Frontal cortex (tissue), 4 donors: ENCODE data around the gene ZBTB49. TPM values are rescaled to one million over a fixed set of nuclear protein-coding genes. Genes with fewer than 3 reads are reported as not detected.

ENCODE experiments used
- DNase-seq, 2 donors: peaks; one replicate each; pipeline ENCODE4 v3.0.0; 2012; ENCODE audit warnings: low spot score in 2 of 2
- FAIRE-seq: peaks from 2 replicates; lab custom pipeline; 2012; peaks lifted over from hg19 to GRCh38; lab: Jason Lieb, UNC
- total RNA-seq: library from RNA; depleted of rRNA; stranded (reverse); fragments of >200 nt; gene quantifications from one replicate; pipeline ENCODE4 v1.2.3, GENCODE V29; 2014
- donor health status: control.
- donor health status: control.
- donor health status: control.

The ZBTB49 gene
- total RNA-seq, 1 donor from 2014 or later, result 8.6 TPM

DNA sequence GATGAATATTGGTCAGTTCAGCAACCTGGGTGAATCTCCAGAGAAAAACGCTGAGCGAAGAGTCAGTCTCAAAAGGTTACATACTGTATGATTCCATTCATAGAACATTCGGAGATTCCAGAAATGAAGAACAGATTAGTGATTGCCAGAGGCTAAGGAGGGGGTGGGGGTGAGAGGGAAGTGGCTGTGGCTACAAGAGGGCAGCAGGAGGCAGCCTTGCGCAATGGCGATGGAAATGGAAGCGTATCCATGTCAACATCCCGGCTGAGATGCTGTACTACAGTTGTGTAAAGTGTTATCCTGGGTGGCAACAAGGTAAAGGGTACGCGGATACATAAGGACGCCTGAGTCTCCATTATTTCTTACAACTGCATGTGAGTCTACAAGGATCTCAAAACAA is 18.1 kb upstream of the ZBTB49 start:
- no peak for FAIRE-seq
- no peak for DNase-seq

DNA sequence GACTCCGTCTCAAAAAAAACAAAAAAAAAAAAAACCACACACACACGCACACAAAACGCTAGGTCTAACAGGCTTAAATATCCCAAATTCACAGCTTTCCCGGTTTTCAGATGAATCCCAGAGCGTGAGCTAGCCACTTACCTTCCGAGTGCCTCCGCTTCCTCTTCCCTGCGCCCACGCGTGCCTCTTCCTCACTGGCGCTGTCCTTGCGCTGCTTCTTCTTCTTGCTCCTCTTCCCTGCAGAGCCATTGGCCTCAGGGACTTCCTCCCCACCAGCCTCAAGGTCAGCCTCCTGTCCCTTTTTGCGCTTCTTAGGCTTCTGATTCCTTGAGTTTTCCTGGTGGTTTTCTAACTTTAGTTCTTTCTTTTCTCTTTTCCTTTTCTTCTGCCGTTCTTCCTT is 15.8 kb upstream of the ZBTB49 start:
- DNase-seq (no peak), FAIRE-seq (no peak)

DNA sequence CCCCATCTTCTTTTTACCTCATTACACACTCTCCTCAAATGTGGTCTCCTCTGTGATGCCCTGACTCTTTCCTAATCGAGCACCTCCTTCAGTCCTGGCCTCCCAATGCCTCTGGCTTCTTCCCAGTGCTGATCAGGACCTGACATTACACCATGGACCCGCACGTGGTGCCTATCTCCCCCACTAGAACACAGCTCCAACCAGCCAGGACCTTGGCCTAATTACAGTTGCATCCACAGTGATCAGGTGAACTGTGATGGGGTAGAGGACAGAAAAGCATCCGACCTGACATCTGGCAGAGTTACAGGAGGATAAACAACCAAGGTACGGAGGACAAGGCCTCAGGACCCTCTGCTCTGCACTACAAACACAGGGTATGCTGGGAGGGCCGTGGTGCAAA is 12.5 kb upstream of the ZBTB49 start:
- no peak for FAIRE-seq
- DNase-seq, result no peak

DNA sequence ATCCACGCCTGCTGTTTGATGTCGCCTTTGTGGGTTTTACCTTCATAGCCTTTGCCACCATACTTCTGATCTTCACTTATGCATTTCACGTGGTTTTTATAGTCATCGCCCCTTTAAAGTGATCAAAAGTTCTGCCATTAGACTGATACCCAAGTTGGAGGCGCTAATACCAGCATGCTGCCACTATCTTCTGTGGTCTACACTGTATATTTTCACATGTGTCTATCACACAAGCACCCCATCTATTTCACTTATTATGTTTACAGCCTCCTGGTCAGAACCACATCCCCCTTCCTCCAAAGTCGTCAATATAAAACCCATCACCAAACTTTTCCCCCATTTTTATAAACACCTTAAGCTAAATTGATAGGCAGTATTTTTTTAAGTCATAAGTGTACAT is 8.3 kb upstream of the ZBTB49 start:
- no peak for FAIRE-seq
- no peak for DNase-seq

DNA sequence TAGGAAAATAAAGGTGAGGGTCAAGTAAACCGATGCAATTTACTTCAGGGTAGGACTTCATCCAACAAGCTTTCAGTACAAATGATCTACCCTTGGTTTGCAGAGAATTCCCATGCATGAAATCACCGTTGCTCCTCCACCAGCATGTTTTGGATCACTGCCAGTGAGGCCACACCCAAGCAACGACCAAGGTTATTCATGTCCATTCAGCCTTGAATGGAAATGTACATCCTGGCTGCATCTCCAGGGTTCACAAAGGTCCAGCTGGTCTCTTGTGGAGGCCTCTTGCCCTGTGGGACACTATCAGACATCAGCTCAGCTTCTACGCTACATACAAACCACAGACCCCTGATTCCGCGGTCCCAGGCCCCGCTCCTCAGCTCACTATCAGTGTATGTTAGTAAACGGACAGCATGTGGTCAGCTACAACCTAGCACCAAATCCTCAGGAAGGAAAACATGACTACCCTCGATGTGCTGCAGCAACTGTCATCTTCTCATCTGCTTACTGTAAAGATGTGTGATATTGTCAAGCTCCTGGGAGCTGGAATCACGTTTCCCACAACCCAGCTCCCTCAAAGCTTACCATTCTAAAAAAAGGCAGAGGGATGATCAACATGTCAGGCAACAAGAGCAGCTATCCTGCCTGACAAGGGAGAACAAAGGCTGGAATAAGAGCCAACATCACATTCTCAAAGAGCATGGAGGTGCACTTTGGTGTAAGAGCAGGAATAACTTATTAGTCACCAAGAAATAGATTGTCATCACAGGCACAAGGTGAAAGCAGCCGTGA is 5.0 kb upstream of the ZBTB49 start:
- DNase-seq, result no peak
- FAIRE-seq, result no peak

DNA sequence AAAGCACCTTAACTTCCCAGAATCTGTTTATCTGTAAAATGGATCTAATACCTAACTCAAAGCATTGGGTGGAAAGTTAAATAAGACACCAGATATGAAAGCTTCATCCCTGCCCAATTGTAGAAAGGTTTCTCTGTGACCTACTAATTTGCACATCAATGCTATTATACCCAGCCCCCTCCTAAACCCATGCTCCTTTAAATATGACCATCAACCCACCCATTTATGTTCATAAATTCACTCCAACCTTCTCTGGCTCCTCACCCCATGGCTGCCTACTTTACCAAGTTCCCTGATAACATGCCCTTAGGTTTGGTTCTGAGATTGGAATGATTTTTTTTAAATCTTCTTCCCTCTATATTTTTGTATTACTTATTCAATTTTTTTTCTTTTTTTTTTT is 2.0 kb upstream of the ZBTB49 start:
- DNase-seq (no peak), FAIRE-seq (no peak)

DNA sequence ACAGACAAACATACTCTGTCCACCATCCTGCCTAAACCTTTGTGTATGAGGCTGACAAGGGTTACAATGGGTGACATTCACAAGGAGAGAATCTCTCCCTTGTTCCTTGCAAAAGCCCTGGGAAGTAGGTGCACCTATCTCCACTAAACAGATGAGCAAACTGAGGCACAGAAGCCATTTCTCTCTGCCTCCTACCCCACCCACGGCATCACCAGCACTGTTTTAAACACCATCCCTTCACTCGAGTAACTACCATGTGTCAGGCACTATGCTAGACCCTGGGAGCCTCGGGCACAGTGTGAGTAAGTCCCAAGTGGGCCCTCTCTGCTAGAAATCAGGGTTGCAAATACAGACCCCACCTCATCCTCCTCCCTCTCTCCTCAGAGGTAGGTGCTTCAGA is 996 bp upstream of the ZBTB49 start:
- no peak for FAIRE-seq
- DNase-seq, result no peak

DNA sequence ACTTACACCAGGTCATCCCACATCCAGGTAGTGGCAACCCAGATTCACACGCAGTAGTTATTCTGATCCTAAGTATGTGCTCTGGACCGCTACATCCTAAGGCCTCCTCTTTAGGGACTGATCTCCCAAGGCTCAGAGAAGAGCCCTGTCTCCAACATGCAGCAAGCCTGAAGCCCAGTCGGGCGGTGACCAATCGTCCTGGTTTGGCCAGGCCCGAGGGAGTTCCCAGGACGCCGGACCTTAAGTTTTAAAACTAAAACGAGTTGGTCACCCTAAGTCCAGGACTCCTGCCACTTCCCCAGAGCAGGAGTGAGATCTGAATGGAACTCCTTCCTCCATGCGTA is 482 bp upstream of the ZBTB49 start:
- DNase-seq (no peak), FAIRE-seq (no peak)

DNA sequence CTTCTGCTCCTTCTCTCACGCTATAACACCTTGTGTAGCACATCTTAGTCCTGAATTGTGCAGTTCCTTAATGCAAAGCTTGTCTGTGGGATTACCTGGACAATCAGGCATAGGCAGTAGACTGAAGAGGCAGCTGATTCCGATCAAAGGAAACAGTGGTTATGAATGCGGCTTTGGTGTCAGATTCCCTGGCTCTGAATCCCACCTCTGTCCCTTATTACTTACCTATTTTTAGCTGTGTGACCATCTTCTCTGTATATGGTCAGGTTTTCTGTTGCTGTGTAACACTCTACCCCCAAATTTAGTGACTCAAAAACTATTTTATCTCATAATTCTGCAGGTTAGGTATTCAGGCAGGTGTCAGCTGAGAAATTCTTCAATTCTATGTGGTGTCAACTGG is 3.2 kb downstream of the ZBTB49 start:
- FAIRE-seq (no peak), DNase-seq (no peak)

DNA sequence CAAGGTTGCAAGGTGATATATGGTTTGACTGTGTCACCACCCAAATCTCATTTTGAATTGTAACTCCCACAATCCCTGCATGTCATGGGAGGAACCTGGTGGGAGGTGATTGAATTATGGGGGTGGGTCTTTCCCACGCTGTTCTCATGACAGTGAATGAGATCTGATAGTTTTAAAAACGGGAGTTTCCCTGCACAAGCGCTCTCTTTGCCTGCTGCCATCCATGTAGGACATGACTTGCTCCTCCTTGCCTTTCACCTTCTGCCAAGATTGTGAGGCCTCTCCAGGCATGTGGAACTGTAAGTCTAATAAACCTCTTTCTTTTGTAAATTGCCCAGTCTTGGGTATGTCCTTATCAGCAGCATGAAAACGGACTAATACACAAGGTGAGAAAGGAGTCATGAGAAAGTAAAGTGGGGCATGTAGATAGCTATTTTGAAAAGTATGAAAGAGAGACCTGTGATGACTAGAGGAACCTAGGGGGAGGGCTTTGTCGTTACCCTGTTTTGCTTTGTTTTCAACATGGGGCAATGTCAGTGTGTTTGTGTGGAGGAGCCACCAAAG is 6.3 kb downstream of the ZBTB49 start:
- DNase-seq, result no peak
- no peak for FAIRE-seq

DNA sequence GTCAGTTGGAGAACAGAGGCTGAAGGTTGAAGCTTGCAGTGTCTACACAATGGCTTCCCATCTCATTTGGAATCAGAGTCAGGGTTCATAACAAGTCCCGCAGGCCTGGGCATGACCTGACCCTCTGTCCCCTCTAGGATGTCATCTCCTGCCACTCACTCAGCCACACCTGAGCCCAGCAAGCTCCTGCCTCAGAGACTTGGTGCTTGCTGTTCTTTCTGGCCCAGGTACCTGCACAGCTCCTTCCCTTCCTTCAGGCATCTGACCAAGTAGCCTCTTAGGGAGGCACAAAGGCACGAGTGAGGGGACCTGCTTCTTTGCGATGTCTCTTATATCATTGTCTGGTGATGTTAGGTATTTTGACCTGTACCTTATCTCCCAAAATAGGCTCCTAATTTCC is 9.0 kb downstream of the ZBTB49 start:
- DNase-seq (no peak), FAIRE-seq (no peak)

DNA sequence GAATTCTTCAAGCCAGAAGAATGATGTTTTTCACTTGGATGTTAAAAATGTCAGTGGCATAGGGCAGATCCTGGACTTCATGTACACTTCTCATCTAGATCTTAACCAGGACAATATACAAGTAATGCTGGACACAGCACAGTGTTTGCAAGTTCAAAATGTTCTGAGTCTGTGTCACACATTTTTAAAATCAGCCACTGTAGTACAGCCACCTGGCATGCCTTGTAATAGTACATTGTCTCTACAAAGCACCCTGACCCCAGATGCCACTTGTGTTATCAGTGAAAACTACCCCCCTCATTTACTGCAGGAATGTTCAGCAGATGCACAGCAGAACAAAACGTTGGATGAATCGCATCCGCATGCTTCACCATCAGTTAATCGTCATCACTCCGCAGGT is 11.9 kb downstream of the ZBTB49 start:
- DNase-seq (no peak), FAIRE-seq (no peak)

DNA sequence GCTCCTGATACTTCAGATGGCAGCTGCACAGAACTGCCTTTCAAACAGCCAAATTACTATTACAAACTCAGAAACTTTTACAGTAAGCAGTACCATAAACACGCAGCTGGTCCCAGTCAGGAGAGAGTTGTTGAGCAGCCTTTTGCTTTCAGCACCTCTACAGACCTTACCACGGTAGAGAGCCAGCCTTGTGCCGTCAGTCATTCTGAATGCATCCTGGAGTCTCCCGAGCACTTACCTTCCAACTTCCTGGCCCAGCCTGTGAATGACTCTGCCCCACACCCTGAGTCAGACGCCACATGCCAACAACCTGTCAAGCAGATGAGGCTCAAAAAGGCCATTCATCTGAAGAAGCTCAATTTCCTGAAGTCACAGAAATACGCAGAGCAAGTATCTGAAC is 12.4 kb downstream of the ZBTB49 start:
- DNase-seq (no peak), FAIRE-seq (no peak)

DNA sequence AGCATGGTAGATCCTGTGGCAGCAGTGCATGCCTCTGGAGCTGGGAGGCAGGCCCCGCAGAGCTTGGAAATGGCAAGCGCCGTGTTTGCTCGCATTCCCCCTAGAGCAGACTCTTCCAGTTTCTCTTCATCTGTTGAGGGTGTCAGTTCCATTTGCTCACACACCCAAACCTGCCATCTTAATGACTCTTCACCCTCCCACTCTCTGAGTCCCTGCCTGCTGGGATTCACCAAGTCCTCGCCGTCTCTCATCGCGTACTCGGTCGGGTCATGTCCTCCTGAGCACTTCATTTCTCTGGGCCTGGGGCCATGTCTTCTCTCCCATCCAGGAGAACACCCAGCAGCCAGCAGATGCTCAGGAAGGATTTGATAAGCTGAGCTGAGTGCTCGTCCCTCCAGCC is 16.9 kb downstream of the ZBTB49 start:
- DNase-seq (no peak), FAIRE-seq (no peak)

DNA sequence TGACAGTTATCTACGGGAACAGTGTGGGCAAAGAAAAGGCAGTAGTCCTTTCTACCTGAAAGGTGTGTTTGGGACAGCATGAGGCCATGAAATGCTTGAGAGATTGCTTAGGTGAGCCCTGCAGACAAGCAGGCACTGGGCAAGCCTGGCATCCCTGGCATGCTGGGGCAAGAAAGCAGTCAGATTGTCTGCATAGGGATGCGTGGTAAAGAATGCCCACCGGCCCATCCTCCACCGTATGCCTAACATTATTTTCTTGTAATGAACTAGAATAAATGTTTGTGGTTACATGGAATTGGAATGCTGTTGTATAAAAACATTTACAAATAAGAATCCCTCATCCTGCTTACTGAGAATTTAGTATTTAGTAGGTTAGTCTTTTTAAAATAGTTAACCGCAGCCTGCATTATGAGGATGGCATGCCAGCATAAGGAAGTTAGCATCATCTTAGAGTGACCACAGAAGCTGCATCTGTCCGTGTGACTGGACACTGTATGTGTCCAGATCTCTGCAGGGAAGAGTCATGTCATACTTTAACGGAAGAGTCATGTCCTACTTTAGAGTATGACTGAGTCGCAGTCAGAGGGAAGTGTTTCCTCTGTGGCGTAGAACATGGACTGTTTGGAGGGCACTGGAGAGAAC is 18.9 kb downstream of the ZBTB49 start:
- DNase-seq, result no peak
- no peak for FAIRE-seq

DNA sequence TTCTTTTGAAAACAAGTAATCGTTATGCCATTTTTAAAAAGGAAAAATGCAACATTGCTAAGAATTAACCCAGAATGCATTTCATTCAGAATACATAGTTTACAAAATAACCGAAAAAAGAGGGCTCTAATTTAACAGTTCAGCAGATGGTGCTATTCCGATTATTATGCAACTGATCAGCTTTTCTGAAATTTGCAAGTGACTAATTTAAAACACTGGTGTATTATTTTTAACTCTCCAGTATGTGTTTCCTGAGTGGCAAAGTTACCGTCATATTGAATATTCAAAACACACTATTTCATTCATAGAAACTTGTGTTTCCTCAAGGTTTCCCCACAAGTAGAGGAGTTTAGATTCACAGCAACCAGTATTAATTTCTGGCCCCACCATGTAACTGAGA is 21.1 kb downstream of the ZBTB49 start:
- no peak for FAIRE-seq
- DNase-seq, result no peak

DNA sequence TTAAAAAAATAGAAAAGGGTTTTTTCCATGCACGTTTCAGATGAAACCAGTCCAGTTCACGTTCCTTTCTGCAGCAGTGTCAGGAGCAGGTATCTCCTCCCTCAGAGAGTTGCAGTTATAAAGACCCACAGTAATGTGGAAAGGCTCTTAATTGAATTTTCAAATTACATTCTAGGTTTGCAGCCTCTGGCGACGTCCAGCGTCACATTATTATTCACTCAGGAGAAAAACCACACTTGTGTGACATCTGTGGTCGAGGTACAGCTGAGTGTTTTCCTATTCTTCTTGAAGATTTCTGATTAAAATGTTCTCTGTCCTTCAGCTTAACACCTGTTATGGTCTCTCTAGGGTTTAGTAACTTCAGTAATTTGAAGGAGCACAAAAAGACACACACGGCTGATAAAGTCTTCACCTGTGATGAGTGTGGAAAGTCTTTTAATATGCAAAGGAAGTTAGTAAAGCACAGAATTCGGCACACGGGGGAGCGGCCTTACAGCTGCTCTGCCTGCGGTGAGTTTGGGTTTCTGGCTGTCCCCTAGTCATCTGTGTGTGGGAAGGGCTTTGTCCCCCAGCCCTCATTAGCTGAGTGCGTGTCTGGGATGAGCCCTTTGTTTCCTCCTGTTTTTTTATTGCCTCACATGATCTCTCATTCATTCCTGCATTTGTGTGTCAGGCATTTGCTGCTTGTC is 25.6 kb downstream of the ZBTB49 start:
- FAIRE-seq (no peak), DNase-seq (no peak)

DNA sequence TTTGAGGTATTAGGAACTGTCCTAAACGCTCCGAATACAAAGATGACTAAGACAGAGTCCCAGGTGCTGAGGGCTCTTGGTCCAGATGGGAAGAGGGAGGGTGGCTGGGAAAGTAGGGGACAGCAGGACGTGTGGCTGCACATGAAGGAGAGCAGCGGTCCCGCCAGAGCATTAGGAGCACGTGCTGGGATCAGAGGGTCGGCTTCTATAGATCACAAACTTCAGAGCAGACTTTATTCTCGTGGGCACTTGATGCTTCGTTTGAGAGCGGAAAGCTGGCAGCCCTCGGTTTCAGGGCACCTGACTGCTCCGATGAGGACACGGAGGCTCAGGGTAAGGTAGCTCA is 26.1 kb downstream of the ZBTB49 start:
- FAIRE-seq, result no peak
- DNase-seq, result no peak

DNA sequence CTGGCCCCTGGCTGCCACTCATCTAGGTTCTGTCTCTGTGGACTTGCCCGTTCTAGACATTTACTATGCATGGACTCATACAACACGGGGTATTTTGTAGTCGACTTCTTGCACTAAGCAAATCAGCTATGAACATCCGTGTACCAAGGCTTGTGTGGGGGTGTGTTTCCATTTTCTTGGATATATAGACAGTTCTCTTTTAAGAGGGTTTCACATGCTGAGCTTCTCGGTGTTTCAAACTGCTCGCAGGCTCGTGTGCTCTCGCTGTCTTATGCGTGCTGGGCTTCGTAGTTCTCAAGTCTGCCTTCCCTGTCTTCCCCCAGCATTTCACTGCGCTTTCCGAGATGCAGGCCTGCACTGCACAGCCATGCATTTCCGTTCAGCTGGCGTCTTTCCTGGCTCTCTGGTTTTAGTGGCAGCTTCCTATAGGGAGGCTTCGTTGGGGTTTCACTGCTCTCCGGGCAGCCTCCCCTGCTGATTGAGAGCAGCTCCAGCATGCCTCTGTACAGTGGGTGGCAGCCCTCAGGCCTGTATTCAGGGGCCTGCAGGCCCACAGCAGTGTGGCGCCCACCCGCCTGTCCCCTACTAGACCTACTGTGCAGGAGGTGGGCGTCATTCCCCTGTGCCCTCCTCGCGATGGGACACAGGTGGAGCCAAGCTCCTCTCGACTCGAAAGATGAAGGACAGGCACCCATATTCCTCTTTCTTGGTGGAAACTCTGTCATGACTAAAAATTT is 27.6 kb downstream of the ZBTB49 start:
- DNase-seq (no peak), FAIRE-seq (no peak)

DNA sequence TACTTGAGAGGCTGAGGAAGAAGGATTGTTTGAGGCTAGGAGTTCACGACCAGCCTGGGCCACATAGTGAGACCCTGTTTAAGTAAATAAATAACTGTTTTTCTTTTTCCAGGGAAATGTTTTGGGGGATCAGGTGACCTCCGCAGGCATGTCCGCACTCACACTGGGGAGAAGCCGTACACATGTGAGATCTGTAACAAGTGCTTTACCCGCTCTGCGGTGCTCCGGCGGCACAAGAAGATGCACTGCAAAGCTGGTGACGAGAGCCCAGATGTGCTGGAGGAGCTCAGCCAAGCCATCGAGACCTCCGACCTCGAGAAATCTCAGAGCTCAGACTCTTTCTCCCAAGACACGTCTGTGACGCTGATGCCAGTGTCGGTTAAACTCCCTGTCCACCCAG is 30.5 kb downstream of the ZBTB49 start:
- DNase-seq (no peak), FAIRE-seq (no peak)
